GM18951 (cell line): ENCODE results near the gene RTN4RL1.
"Not testable (repeated sequence)": the region's sequence is repeated elsewhere in the genome, so short reads cannot be mapped to it uniquely, and the experiment has no call there.

ENCODE experiments used
- POLR2A ChIP-seq: IDR thresholded peaks from 4 replicates; pipeline ENCODE4 v1.6.1; 2011; ENCODE audit warnings: mild to moderate bottlenecking; ENCODE audit not compliant: insufficient read length, insufficient read depth; ENCODE audit errors: extremely low read depth
- in situ Hi-C: fragments of 300-500 bp; cut with MboI; formaldehyde crosslinking; loops from one replicate; pipeline ENCODE4 v1.12.0; 2022; ENCODE audit warnings: low sequenced_read_pairs, mixed read lengths, inconsistent platforms; ENCODE audit not compliant: unreplicated experiment

RTN4RL1 gene

DNA sequence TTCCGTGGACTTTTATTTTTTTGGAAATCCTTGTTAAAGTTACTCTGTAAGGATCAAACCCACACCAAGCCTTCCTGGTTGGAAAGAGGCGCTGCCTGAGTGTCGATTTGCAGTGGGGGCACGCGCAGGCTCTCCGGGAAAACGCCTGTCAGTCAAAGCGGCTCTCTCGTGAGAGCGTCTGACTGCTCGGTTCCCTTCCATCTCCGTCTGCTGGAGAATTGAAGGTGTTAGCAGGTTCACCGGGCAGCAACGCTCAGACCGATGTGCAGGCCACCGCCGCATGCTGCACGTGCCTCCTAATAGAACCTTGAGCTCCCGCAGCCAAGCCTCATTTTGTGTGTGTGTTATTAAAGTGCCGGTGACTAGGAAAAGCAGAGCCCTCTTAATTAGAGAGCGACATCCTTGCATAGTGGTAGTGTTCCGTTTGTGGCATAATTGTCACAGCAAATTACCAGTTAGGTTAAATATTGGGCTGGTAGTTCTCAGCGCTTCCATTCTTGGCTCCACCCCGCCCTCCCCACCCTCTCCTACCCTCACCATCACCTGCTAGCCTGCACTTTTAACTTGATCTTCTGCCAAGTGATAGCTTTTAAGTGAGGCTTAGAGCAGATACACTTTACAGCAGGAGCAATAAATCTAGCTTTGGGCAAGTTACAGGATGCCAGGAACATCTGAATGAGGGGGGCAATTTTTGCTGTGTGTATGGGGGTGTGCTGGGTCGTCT, 119.8 kb downstream of the RTN4RL1 start:
- in situ Hi-C loops, result no loop called here
- TF ChIP-seq POLR2A, result no peak

DNA sequence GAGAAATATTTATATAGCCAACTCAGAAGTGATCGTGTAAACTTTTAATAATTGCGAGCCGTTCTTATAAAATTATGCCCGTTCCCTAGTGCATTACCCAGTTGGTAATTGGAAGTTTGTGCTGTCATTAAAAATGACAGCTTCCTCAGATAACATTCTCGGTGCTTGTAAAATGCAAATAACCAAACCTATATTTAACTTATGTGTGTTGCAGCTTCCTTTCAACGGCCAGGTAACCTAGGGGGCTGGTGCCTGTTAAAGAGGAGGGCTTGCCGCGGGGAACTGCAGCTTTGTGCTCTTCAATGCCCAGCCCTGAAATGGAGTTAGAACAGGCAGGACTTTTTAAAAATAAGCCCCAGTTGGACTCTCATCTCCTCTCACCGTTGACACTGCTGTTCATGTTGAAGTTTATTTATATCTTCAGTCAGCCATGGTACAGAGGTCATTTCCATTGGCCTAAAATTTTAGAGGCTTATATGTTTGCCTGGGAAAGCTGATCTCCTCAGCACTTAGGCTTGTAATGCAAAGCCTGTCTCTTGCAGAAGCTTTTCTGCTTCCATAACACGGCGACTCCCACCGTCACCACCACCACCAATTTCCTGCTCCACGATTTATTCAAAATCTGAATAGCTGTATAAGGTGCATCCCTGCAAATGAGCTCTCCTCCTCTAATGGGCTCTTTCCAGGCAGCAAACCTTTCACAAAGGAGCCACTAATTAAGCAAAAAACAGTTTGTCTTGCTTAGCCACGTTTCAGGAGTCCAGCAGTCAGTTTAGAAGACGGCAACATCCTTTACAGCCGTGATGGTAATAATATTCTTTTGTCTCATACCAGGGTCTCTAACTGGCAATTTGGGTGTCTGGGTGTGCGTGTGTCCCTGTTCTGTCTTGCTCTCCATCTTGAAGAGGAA, 120.6 kb downstream of the RTN4RL1 start:
- in situ Hi-C loops, result no loop called here
- no peak for TF ChIP-seq POLR2A

DNA sequence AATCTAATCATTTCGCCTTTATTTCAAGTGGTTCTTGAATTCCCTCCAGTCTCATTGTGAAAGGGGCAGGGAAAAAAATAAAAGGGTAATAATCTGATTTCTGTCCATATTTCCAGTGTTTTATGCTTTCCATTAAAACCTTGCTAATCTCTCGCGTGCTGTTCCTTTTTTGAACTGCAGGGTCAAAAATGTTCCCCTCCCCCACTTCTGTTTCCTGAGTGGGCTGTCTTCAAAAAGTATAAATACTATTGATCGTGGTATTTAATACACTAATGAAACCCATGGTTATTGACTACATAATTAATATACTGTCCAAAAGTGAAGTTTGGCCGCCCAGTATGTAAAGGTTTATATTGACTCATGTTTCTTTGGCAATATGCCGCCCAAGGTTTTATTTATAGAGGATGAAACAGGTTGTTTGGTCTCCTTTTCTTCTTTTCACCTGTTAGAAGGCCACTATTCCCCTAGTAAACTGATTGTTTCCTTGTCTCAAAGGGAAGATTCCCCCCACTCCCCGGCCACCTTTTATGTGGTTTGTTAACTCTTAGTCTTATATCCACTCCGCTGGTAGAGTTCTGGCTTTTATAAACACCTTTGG, 125.6 kb downstream of the RTN4RL1 start:
- in situ Hi-C loops, result no loop called here
- TF ChIP-seq POLR2A, result no peak

DNA sequence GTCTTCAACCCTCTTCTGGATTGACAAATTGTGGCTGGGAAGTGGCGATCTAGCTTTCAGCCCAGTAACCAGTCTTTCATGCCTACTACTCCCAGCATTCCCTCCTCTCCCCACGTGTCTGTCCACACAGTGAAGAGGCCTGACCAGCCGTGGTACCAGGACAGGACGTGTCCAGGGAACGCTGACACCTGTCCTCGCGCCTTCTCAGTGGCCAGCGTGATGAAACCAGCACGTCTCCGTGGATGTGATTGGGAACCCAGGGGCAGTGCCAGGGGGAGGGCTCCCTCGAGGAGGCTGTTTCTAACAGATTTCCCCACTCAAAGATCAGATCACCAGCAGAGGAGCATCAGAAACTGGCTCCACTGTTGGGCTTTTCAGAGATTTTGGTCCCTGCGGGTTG, 126.3 kb downstream of the RTN4RL1 start:
- TF ChIP-seq POLR2A, result no peak
- in situ Hi-C loops, result no loop called here

GRCh38 chr17:1898332-1898731, 126.8 kb downstream of the RTN4RL1 start:
- in situ Hi-C loops, result no loop called here
- no peak for TF ChIP-seq POLR2A

GRCh38 chr17:1897105-1897656, 128.0 kb downstream of the RTN4RL1 start:
- in situ Hi-C loops, result no loop called here
- TF ChIP-seq POLR2A, result no peak

GRCh38 chr17:1896243-1897104, 128.7 kb downstream of the RTN4RL1 start:
- in situ Hi-C loops, result no loop called here
- no peak for TF ChIP-seq POLR2A

- in situ Hi-C loops, result not testable (repeated sequence)
Measured at GRCh38 chr17:1895479-1895878, 129.7 kb downstream of the RTN4RL1 start.

- TF ChIP-seq POLR2A, result no peak
- in situ Hi-C loops, result no loop called here
Measured at GRCh38 chr17:1894753-1895339, 130.3 kb downstream of the RTN4RL1 start.

GRCh38 chr17:1890758-1891450, 134.2 kb downstream of the RTN4RL1 start:
- in situ Hi-C loops, result no loop called here
- no peak for TF ChIP-seq POLR2A

DNA sequence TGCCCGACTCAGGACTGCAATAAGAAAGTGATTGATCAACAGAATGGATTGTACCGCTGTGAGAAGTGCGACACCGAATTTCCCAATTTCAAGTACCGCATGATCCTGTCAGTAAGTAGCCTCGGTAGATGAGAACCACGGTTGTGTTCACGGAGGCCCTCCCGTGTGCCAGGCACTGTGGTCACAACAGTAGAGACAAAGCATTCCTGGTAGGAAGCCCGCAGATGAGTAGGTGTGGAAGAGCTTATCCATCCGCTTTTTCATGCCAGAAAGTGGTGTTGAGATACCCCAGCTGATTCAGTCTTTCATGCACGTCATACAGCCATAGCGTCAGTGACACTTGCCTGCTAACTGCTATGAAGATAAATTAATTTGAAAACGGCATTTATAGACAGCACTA, 136.4 kb downstream of the RTN4RL1 start:
- in situ Hi-C loops, result no loop called here
- TF ChIP-seq POLR2A, result no peak
